T-helper 17 cell (primary cell): ENCODE data around the gene GAK. TPM values are rescaled to one million over a fixed set of nuclear protein-coding genes. Genes with fewer than 3 reads are reported as not detected.

Experiments used
- total RNA-seq, 4 donors: library from RNA in 2 of 4; stranded (reverse) in 2 of 4; gene quantifications; one replicate each; pipeline ENCODE4 v1.2.3 and lab custom pipeline; 2022 to 2026

Gene GAK
- total RNA-seq, 2 donors from 2014 or later: 192 to 215 TPM

Other genes starting within 250 kb of the GAK start
- gene SLC49A3, start 243.2 kb downstream of the GAK start, total RNA-seq: 1 to 10 TPM; 1.1 to 2.7 TPM
- gene PCGF3, start 226.5 kb downstream of the GAK start, total RNA-seq: 10 to 100 TPM; 31.3 to 38.0 TPM
- 1 to 10 TPM; 3.1 to 3.7 TPM for gene CPLX1, start 106.2 kb downstream of the GAK start, total RNA-seq
- 10 to 100 TPM; 36.9 to 43.6 TPM for gene TMEM175, start 144 bp upstream of the GAK start, total RNA-seq
- 10 to 100 TPM; 13.5 to 14.4 TPM for gene DGKQ, start 41.3 kb upstream of the GAK start, total RNA-seq
- gene IDUA, start 54.7 kb upstream of the GAK start, total RNA-seq: 10 to 100 TPM; 56.9 to 58.6 TPM
- under 1 TPM in 1 of 2 donors, not detected in 1; 0.21 TPM for gene SLC26A1, start 61.1 kb upstream of the GAK start, total RNA-seq
- gene FGFRL1, start 79.3 kb upstream of the GAK start, total RNA-seq: 10 to 100 TPM; 23.1 to 30.1 TPM
- 1 to 10 TPM; 2.1 to 2.6 TPM for gene RNF212, start 181.2 kb upstream of the GAK start, total RNA-seq
- 1 to 10 TPM; 5.2 to 7.4 TPM for gene SPON2, start 240.3 kb upstream of the GAK start, total RNA-seq